Measurements from ENCODE around the gene ADAM11. TPM values are rescaled to one million over a fixed set of nuclear protein-coding genes. Genes with fewer than 3 reads are reported as not detected.

ADAM11 gene
- total and polyA plus RNA-seq, 2 of the 13 experiments (the other 11 are each of a cell fraction or from before 2014, with no cell fraction given), result 0.38 to 0.91 TPM

- TF ChIP-seq AFF4 (CRISPR knock-in tag; IDR thresholded peaks at IDR 0.05), result no peak
- TF ChIP-seq ZNF343 (CRISPR knock-in tag; IDR thresholded peaks at IDR 0.05), result peak; percentile 90; the same call in 1 of the 2 replicates
- TF ChIP-seq ZNF816 (CRISPR knock-in tag; IDR thresholded peaks at IDR 0.05; ENCODE audit: borderline replicate concordance), result no peak
- no peak for TF ChIP-seq CHD4 (IDR thresholded peaks at IDR 0.05; ENCODE audit: borderline replicate concordance, low read length)
- peak; percentile 77; the same call in 1 of the 2 replicates for TF ChIP-seq ZBTB7A (CRISPR knock-in tag; IDR thresholded peaks at IDR 0.05)
- peak; percentile 34; the same call in 1 of the 2 replicates for TF ChIP-seq NFKB2 (CRISPR knock-in tag; IDR thresholded peaks at IDR 0.05; ENCODE audit: borderline replicate concordance)
- no peak; the same call in 1 of the 2 replicates for TF ChIP-seq ZNF747 (CRISPR knock-in tag; IDR thresholded peaks at IDR 0.05; ENCODE audit: borderline replicate concordance)
- no peak for TF ChIP-seq ZNF724P (CRISPR knock-in tag; IDR thresholded peaks at IDR 0.05; ENCODE audit: borderline replicate concordance)
- no peak for TF ChIP-seq AHR (CRISPR knock-in tag; IDR thresholded peaks at IDR 0.05)
- no peak for TF ChIP-seq NFE2 (CRISPR knock-in tag; IDR thresholded peaks at IDR 0.05)
- TF ChIP-seq ZNF362 (CRISPR knock-in tag; IDR thresholded peaks at IDR 0.05; ENCODE audit: borderline replicate concordance), result no peak; the same call in none of the 2 replicates
- TF ChIP-seq HMG20B (CRISPR knock-in tag; conservative IDR thresholded peaks at IDR 0.05), result no peak
- peak; percentile 69 for TF ChIP-seq RBFOX2 (IDR thresholded peaks at IDR 0.05; ENCODE audit: low read depth, low read length)
- no peak for TF ChIP-seq ZNF101 (CRISPR knock-in tag; IDR thresholded peaks at IDR 0.05; ENCODE audit: borderline replicate concordance, low read depth)
- peak; percentile 72; the same call in 1 of the 2 replicates for TF ChIP-seq ZNF788 (CRISPR knock-in tag; IDR thresholded peaks at IDR 0.05; ENCODE audit: borderline replicate concordance)
- no peak for TF ChIP-seq ATM (IDR thresholded peaks at IDR 0.05; ENCODE audit: borderline replicate concordance)
Observed at GRCh38 chr17:44775136-44775837, 16.5 kb downstream of the ADAM11 start (continued).
